NCI-H82 (cell line): ENCODE results near the gene VANGL2.

Experiments used
- DNase-seq: peaks from one replicate; lab custom pipeline; 2025; lab: John Stamatoyannopoulos, UW

Gene VANGL2

DNA sequence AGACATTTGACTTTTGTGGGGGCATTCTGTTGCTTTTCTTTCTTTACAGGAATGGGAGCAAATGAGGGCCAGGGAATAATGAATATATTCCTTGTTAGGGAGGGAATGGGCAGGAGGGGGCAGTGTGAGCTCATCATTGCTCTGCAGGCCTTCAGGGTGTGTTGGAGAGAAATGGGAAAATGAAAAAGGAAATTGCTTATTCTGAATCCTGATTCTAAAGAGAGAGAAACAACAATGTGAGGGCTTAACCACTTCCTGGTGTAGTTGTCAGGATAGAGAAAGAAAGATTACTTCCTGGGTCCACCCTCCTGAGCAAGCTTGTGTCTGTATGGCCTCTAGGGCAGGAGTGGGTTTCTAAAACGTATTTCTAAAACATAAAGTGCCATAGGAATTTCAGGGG is 28.3 kb downstream of the VANGL2 start:
- peak; percentile 57 for DNase-seq

DNA sequence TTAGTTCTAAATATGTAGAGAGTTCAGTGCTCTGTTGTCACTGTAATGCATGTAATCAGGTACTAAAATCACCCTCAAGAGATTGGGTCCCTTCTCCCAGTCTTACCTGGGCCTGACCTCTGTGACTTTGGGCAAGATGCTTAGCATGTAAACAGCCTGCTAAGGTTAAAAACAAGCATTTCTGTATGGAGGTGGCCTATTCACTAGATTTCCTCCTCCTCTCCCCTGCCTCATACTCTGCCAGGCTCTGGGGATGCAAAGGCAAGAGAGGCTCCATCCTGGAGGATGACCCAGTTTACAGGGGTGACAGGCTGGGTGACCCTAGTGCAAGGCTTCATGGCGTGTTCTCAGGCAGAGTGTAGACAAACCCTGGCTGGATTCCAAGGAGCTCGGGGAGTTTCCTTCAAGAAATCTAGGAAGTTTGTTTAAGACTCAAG is 28.8 kb downstream of the VANGL2 start:
- DNase-seq: no peak

DNA sequence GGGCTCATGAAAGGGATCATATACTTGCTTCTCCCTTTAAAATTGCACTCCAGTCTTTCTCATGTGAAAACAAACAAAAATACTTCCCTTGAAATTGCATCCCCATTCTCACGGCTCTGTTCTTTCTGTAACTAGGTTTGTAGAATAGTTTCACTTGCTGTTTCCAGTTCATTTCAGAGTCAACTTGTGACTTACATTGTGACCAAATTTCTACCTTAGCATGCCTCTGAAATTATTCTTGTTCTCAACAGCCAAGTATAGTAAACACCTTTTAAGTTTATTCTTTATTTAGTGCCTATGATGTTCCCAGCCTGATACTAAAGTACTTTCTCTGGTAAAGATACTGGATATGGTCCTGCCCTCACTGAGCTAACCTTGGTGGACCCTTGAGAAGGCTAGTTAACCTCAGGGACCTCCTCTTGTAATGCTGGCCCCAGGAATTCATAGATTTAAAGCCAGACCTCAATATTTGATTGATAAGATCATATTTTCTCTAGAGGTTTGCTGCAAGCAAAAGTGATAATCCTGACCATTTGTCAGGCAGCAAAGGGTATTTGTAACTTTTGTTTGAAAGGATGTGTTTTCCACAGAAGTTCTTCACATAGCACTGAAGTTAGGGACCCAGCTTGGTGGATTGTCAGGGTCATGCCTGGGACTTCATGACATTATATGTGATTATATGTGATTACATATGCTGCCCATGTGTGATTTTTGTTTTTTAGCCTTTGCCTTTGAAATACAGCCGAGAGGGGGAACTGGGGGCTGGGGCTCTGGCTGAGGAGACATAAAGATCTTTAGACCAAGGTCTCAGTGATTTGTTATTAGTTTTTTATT is 29.6 kb downstream of the VANGL2 start:
- no peak for DNase-seq

DNA sequence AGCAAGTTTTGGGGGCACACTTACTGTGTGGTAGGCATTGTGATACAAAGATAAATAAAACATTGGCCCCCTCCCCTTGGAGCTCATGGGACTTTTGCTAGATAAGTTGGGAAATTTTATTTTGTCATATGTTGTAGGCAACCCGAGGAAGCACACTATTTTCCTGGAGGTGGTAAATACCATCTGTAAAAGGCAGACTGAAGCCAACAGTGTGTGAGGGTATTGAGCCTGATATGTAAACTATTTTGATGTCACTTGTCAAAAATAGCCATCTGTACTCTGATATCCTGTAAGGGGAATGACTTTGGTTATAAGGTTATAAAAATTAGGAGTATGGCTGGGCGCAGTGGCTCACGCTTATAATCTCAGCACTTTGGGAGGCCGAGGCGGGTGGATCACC is 30.6 kb downstream of the VANGL2 start:
- DNase-seq: no peak

DNA sequence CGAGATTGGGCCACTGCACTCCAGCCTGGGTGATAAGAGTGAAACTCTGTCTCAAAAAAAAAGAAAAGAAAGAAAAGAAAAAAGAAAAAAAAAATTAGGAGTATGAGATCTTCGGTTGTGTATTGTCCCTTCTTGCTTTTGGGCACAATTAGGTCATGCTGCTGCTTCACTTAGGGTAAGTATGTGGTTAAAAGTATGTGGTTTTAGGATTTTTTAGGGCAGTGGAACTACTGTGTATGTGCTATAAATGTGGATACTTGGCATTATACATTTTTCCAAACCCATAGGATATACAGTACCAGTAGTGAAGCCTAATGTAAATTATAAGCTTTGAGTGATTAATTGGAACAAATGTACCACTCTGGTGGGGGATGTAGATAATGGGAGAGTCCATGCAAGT is 31.2 kb downstream of the VANGL2 start:
- DNase-seq: no peak

DNA sequence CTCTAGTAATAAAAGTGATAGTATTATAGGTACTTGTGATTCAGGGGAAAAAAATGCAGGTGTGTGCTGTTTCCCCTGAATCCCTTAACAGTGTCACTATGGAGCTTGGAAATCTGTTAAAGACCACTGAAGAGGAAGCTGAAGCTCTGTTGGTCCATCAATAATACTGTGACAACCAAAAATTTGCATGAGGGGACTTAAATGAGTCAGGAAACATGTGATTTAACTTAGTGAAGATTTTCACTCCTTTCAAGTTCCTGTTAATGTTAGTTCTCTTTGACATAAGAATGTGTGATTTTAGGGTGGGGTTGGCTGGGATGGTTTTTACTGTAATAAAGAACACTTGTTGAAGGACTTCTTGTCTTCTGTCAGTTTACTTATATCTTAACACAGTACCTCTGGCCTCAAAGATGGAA is 32.0 kb downstream of the VANGL2 start:
- DNase-seq: no peak

DNA sequence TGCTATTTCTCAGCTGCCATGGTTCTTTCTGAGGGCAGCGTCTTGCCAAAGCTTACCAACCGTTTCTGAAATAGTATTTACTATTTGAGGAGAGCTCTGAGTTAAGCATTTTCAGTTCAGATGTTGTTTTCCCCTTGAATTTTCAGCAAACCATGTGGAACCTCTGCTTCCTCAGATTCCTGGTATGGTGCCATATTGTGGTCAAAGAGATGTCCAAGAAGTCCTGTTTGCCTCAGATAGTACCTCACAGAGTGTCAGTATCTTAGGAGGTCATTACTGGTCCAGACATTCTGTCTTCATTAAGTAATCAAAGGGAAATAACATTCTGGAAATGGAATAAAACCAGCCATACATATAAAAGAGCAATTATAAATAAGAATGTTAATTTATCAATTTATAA is 36.6 kb downstream of the VANGL2 start:
- DNase-seq: no peak

DNA sequence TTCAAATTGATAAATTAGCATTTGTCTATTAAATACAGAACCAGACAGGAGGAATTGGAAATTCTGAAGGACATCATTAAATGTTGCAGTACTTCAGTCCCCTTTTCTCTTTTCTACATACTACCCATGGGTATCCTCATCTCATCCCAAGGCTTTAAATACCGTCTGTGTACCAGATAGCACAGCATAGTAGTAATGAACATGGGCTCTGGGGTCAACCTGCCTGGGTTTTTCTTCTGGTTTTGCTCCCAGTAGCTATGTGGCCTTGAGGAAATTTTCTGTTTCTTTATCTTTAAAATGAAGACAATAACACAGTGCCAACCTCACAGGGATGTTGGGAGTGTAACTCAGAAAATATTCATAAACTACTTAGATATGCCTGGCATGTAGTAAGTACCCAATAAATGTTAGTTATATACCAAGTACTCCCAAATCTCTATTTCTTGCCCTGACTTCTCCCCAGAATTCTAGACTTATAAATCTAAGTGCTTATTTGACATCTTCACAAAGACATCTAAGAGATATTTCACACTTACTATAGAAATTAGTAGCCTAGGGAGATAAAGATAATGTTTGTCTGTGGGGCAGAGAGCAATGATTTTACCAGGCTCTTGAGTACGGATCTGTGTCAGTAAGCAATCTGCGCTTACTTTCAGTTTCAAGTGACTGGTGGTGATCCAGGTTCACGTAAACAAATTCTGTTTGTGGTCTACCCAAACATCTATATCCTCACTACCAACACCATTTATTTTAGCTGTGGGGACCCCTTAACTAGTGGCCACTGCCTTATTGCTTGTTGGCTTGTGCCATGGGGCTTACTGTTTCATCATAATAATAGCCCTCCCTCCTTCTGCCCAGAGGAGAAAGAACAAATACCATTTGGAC is 37.3 kb downstream of the VANGL2 start:
- DNase-seq: no peak

DNA sequence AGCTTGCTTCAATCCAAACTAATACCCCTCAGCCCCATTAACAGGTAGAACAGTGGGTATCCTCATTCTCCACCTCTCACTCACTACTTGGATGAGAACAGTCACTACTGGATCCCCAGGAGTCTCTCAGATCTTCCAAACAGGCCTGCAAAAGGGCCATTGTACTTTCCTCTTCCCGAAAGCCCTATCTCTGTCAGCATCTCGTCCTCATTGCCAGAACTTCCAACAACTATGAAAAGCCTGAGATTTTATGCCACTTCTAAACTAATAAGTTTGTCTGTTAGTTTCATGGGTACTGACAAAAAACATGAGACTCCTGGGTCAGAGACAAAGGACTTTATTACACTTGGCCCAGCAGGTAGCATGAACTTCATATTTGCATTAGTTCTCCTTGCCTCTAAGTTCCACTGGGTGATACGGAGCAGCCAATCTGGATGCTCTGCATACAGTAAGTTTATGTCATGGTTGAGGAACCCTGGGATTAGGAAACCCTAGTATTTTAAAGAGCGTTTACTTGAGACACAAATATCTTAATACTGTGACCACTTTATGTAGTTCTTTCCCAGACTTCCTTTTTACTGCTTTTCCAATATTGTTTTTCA is 38.1 kb downstream of the VANGL2 start:
- DNase-seq: no peak

DNA sequence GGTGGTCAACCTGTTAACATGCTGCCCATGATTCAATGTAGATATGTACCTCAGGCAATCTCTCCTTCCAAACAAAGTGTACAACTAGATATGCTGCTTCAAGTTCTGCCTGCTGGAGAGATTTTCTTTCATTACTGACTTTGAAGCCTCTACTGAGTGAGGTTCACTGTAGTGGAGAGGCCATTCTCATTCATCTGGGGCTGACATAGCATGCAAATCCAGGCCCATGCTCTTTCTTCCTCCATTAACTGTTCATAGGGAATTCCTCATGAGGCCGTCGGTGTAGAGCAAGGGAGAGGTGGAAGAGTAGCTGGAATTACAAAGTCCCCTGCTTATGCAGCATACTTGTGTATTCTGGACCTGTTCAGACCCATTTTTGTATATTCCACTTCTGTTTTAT is 38.6 kb downstream of the VANGL2 start:
- DNase-seq: no peak

DNA sequence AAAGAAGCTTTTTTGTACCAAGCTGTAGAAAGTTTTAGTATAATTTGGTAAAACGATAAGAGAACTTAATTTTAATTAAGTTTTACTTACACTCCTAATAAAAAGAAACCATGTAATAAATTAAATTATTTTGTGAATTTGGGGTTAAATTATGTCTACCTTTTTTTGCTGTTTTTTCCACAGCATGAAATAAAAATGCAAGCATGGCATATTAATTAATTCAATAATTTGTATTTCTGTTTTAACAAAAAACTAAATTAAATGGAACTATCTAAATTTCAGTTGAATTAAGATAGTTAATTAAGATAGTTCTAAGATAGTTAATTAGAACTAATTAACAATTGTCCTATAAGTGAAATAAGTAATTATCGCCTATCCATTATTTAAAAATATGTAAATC is 39.4 kb downstream of the VANGL2 start:
- no peak for DNase-seq

DNA sequence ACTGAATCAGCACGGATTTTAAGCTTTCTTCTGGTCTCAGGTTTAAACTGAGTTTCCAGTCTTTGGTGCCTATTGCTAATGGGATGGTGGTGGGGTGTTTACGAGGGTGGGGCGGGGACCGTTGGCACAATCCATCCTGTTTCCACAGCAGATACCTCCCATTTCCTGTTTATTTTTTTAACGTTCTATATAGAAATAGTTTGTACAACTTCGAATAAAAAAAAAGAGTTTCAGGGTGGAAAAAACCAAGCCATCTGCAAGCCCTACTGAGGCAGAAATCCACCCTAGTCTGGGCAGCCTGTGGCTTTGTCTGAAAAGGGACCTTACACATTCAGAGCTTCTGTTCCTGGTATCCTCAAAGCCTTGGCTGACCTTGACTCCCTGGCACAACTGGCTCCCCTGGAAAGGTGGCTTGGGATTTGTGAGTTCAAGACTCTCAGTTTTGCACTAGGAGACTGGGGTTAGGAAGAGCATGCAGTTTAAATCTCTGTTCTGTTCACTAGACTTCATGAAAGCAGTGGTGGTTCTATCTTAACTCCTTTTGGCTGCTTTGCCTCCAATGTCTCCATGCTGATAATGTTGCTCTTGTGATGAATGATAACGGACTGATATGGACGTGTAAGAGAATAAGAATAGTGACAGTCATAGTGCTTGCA is 46.7 kb downstream of the VANGL2 start:
- DNase-seq: no peak

DNA sequence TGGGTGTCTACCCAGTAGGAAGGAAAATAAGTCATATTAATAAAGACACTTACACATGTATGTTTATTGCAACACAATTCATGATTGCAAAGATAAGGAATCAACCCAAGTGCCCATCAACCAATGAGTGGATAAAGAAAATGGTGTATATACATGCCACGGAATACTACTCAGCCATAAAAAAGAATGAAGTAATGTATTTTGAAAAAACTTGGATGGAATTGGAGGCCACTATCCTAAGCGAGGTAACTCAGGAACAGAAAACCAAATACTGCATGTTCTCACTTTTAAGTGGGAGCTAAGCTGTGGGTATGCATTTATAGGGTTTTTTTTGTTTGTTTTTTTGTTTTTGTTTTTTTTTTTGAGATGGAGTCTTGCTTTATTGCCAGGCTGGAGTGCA is 49.1 kb downstream of the VANGL2 start:
- DNase-seq: no peak

DNA sequence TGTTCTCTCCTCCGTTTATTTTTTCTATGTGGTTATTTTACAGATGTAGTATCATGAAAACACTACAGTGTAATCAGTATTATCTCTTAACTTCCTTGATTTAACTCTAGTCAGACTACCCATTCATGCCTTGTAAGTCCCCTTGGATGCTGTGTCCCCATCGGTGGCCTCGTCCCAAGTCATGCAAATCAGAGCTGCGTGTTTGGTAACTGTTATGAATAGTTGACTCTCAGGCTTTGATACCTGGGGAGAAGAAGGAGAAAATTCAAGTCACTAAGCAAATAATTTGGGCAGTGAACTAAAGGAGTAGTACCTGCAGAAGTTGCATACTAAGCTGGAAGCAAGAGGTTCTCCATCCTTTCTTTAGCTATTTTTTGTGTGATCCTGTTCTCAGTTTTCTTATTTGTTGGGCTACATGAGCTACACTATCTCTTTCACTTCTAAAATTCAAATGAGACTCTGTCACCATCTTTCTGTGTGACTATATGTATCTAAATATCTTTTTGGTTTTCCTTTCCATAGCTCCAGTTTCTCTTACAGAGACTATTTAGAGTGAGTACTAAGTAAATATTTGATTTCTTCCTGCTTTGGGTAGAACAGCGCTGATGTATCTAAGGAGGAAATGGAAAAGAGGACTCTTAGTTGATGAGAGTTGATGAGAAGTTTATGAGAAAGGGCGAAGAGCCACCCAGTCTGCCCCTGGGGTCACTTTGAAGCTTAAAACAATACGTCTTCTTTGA is 50.9 kb downstream of the VANGL2 start:
- DNase-seq: no peak

DNA sequence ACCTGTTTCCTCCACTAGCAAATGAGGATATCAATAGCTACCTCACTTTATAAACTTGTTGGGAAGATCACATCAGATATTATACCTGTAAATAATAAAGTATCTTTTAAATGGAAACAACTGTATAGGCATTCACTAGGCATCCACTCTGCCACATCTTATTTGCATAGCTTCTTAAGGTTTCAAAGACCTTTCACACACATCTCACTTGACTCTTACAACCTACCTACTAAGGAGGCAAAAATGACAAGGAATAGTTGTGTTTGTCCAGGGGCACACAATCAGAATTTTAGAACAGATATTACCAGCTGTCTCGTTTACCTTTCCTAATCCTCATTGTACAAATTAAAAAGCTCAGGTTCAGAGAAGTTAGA is 51.5 kb downstream of the VANGL2 start:
- no peak for DNase-seq

DNA sequence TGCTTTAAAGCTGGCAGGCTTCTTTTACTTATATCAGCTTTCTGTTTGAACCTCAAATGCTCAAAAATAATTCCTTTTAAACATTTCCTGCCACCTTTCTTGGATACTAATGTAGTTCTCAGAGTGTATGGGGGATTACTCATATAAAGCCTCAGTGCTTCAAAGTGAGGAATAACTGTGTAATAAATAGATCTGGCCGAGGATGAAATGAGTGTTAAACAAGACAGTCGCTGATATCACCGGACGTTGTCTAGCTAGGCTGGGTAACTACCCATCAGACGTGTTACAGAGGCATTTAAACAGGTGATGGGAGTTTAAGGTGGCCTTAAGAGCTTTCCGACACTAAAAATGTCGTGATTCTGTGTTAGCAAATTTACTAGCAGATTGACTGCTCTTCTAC is 53.1 kb downstream of the VANGL2 start:
- no peak for DNase-seq

DNA sequence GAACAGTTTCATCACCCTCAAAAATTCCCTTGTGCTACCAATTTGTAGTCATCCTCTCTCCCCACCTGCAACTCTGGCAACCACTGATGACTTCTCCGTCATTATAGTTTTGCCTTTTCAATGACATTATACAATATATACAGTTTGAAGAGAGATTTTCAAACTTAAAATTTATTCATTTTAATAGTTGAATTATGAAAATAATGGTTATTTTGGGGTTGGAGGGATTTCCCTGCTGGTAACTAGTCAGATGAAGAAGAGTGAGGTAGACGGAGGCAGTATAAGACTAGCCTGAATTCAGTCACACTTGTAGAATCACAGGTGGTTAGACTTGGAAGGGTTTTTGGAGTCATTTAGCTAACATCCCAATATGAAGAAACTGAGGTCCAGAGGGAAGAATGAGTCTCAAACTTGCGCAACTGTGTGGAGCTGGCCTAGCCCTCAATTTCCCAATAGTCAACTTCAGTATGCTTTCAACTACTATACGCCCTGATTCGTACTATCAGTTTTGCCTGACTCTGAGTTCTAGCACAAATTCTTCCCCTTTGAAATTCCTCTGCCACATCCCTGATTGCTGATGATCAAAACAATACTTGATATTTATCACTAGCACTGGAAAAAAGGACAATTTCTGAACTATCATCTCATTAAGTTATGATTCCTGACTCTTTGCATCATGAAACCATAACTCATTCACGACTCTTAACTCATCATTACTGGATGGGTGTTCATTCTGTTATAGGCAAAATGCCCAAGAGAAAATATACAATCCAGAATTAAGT is 54.2 kb downstream of the VANGL2 start:
- no peak for DNase-seq

DNA sequence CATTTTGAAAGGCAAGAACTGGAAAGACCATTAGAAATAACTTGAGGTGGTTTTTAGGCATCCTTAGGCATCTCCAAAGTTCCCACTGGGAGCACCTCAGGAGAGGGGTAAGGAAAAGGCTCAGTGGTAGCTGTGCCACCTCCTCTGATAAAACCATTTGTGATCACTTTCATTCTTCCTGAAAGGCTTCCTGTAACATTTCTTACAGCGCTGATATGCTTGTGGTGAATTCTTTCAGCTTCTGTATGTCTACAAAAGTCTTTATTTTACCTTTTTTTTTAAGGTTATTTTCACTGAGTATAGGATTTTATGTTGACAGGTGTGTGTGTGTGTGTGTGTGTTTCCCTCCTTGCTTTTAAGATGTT is 54.8 kb downstream of the VANGL2 start:
- DNase-seq: no peak

DNA sequence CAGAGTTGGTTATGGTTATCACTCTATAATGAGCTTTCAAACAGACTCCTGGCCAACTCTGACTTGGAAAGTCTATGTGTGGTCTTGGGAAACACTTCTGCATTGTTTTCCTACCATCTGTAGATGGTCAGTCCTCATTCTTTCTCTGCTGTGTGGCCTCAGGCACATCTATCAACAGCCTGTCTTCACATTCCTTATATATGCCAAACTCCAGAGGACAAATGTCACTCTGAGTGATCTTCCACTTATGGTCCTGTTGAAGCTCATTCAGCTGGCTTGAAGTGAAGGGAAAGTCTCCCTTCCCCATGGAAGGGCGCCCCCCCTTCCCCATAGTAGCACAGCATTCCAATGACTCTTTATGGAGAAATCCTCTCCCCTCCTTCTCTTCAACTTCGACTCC is 58.7 kb downstream of the VANGL2 start:
- no peak for DNase-seq

DNA sequence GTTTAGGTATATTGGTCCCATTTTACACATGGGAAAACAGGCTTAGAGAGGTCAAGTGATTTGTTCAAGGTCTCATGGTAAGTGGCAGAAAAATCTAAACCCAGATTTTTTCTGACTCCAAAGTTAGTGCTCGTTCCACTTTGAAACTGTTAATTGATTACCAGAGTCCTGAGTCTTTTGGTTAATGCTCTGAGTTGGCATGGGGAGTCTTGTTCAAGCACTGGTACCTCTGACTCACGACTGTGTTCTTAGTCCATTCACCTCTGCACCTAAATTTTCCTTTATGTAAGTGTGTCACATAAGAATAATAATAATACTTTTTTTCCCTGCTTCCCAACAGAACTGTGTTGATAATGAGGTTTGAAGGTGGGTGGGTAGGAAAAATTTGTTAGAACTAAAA is 59.3 kb downstream of the VANGL2 start:
- DNase-seq: no peak

DNA sequence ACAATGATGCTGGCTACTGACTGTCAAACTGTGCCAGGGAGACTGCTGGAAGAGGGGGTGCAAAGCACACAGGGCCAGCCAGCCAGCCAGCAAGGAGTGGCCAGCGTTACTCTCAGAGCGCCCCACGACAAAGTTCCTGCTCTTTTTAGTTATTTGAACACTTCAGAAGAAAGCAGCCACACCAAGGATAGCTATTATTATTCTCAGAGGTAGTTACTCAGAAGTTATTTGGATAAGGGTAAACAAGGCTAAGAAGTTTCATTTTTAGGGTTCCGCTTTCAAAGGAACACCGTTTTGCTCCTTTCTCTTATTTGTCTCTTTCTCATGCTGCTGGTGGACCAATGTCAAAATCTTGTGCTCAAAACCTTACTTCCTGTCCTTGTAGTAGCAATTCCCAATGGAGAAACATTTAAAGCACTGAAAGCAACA is 59.9 kb downstream of the VANGL2 start:
- no peak for DNase-seq
